Measurements from ENCODE around the gene MAPKBP1. TPM values are rescaled to one million over a fixed set of nuclear protein-coding genes. Genes with fewer than 3 reads are reported as not detected.

MAPKBP1 gene
- total RNA-seq, 2 experiments from 2014 or later: 14.5 to 17.4 TPM

- H3K9me3 ChIP-seq (ENCODE audit: low read length): no peaks in the 10 kb centered on the region
- POLR2A ChIA-PET: interaction anchor here (0.5 to 2.8 kb wide), 5 partner anchors 9 to 85 kb away, joined by 3 to 21 read pairs (median 7); partner anchors contain the start of gene MAPKBP1
- peak; percentile 89 for DNase-seq (ENCODE audit: low spot score)
- no peaks in the 10 kb centered on the region for H4K20me1 ChIP-seq (ENCODE audit: insufficient read depth, low read length)
- peak overlapping the region; percentile 35 for H3K4me3 ChIP-seq (ENCODE audit: low read depth, low read length, poor library complexity, severe bottlenecking)
- no peaks in the 10 kb centered on the region for H3K9me2 ChIP-seq (ENCODE audit: insufficient read depth, low read length)
- no TSS peak for BruUV-seq (replicated peaks)
- H2AFZ ChIP-seq (ENCODE audit: low read length): peak overlapping the region; percentile 31; the same call in 1 of the 2 replicates
- peak overlapping the region; percentile 70 for H3K27ac ChIP-seq (ENCODE audit: low read depth, low read length, poor library complexity, severe bottlenecking)
- H3K4me1 ChIP-seq (ENCODE audit: insufficient read depth, low read length, poor library complexity, severe bottlenecking): peaks cover 56% of the 10 kb centered on the region
- peak overlapping the region; percentile 65 for H3K4me2 ChIP-seq (ENCODE audit: low read length)
- intact Hi-C loops (cut with micrococcal nuclease; ENCODE audit: unreplicated experiment): no loop called here
- no peak for TF ChIP-seq CTCF (conservative IDR thresholded peaks at IDR 0.05; ENCODE audit: low read length)
- TF ChIP-seq EZH2phosphoT487 (IDR thresholded peaks at IDR 0.05; ENCODE audit: borderline replicate concordance, low read depth, low read length): no peak
- H3K36me3 ChIP-seq (ENCODE audit: insufficient read depth, low read length): peaks cover 4% of the 10 kb centered on the region; the same call in 1 of the 2 replicates
- CTCF ChIA-PET (ENCODE audit: unreplicated experiment): interaction anchor here (1.7 kb wide), 1 partner anchor 9 kb away, joined by 6 read pairs; the partner anchor contains the start of gene MAPKBP1
- 0 out of 2 replicates have a peak, but pooled peaks cover 7% of the 10 kb centered on the region for H3K79me2 ChIP-seq (ENCODE audit: insufficient read depth, low read depth, low read length)
These were observed 8.3 kb downstream of the MAPKBP1 start for GRCh38 chr15:41782371-41783282.

- Histone ChIP-seq H3K9me2 (ENCODE audit: insufficient read depth, low read length) (no peaks in the 10 kb centered on the region), H3K4me3 (ENCODE audit: low read depth, low read length, poor library complexity, severe bottlenecking) (no peak overlapping the region), H3K9me3 (ENCODE audit: low read length) (no peaks in the 10 kb centered on the region), H3K27ac (ENCODE audit: low read depth, low read length, poor library complexity, severe bottlenecking) (peak overlapping the region; percentile 70), H2AFZ (ENCODE audit: low read length) (peak overlapping the region; percentile 31; the same call in 1 of the 2 replicates), H3K4me2 (ENCODE audit: low read length) (peak overlapping the region; percentile 65), H4K20me1 (ENCODE audit: insufficient read depth, low read length) (no peaks in the 10 kb centered on the region), H3K79me2 (ENCODE audit: insufficient read depth, low read depth, low read length) (0 out of 2 replicates have a peak, but pooled peaks cover 7% of the 10 kb centered on the region), H3K4me1 (ENCODE audit: insufficient read depth, low read length, poor library complexity, severe bottlenecking) (peaks cover 52% of the 10 kb centered on the region), H3K36me3 (ENCODE audit: insufficient read depth, low read length) (peaks cover 4% of the 10 kb centered on the region; the same call in 1 of the 2 replicates)
- CTCF ChIA-PET (ENCODE audit: unreplicated experiment): interaction anchor here (1.7 kb wide), 1 partner anchor 10 kb away, joined by 6 read pairs; the partner anchor contains the start of gene MAPKBP1
- POLR2A ChIA-PET: interaction anchor here (0.5 to 2.8 kb wide), 5 partner anchors 8 to 86 kb away, joined by 3 to 21 read pairs (median 7); partner anchors contain the start of gene MAPKBP1
- DNase-seq (ENCODE audit: low spot score): no peak
- TF ChIP-seq CTCF (conservative IDR thresholded peaks at IDR 0.05; ENCODE audit: low read length) (no peak), EZH2phosphoT487 (IDR thresholded peaks at IDR 0.05; ENCODE audit: borderline replicate concordance, low read depth, low read length) (no peak)
- no TSS peak for BruUV-seq (replicated peaks)
- intact Hi-C loops (cut with micrococcal nuclease; ENCODE audit: unreplicated experiment): no loop called here
These were observed 9.0 kb downstream of the MAPKBP1 start for GRCh38 chr15:41783296-41783695.
